HCT116 (cell line): ENCODE measurements around the gene CFAP107. TPM values are rescaled to one million over a fixed set of nuclear protein-coding genes. Genes with fewer than 3 reads are reported as not detected.
"Not testable (repeated sequence)": the region's sequence is repeated elsewhere in the genome, so short reads cannot be mapped to it uniquely, and the experiment has no call there.

Source experiments
- ATAC-seq: fragments of 200-7000 bp; cut with Tn5 transposase; 2 replicates; pipeline ENCODE4 v1.9.1; 2020; ENCODE audit warnings: mild to moderate bottlenecking, moderate library complexity
- BruUV-seq: library from RNA; stranded (reverse); fragments of 400-500 nt; replicated peaks from 2 replicates; lab custom pipeline; 2021; lab: Mats Ljungman, UMichigan
- CTCF ChIA-PET: fragments of 300-600 bp; sonication (Branson Sonifier 250); formaldehyde crosslinking; loops from one replicate; lab custom pipeline; 2021; ENCODE audit warnings: antibody characterized with exemption; lab: Charles Lee
- POLR2A ChIA-PET: fragments of 300-600, 350-600 bp; sonication (Branson Sonifier 250); formaldehyde crosslinking; loops from one replicate; lab custom pipeline; 2021; ENCODE audit warnings: antibody characterized with exemption; lab: Charles Lee
- RAD21 ChIA-PET, 2 experiments: fragments of 300-600 bp; sonication (Branson Sonifier 250); formaldehyde crosslinking; loops; one replicate each; lab custom pipeline; 2023; ENCODE audit warnings: low total read pairs in 2 of 2; ENCODE audit not compliant: uncharacterized antibody in 2 of 2, unreplicated experiment in 2 of 2, low non-redundant PET in 1 of 2; lab: Charles Lee
- DNase-seq: peaks from one replicate; pipeline ENCODE4 v3.0.0-alpha.2; 2010; ENCODE audit warnings: low read depth, low spot score
- H2AFZ ChIP-seq: fragments of 200-600 bp; shearing (Covaris generic), sonication (generic); 2 replicates; pipeline ENCODE4 v1.6.1; 2017; ENCODE audit warnings: low read depth, mixed run types, mixed read lengths, antibody characterized with exemption, low read length; ENCODE audit not compliant: poor library complexity, severe bottlenecking
- H3K27ac ChIP-seq: 2 replicates; pipeline ENCODE4 v1.5.1; 2012; ENCODE audit warnings: low read depth, low read length
- H3K27me3 ChIP-seq: fragments of 200-600 bp; sonication (generic); 2 replicates; pipeline ENCODE4 v1.6.1; 2016; ENCODE audit warnings: mixed run types, low read length, mixed read lengths; ENCODE audit not compliant: insufficient read depth
- H3K36me3 ChIP-seq, 2 experiments: fragments of 200-500 bp in 1 of 2; fragments of 200-600 bp in 1 of 2; sonication (Bioruptor generic) in 1 of 2; sonication (generic) in 1 of 2; 2 replicates each; pipeline versions ENCODE4 v1.5.1 to v1.6.1; 2014 to 2016; ENCODE audit warnings: low read length in 2 of 2, inconsistent platforms in 1 of 2, mixed read lengths in 1 of 2, mixed run types in 1 of 2; ENCODE audit not compliant: insufficient read depth in 2 of 2, control insufficient read depth in 1 of 2
- H3K4me1 ChIP-seq, 2 experiments: fragments of 200-600 bp in 1 of 2; sonication (generic) in 1 of 2; 2 replicates each; pipeline versions ENCODE4 v1.5.1 to v1.6.1; 2012 to 2017; ENCODE audit warnings: low read length in 2 of 2, inconsistent platforms in 1 of 2, mild to moderate bottlenecking in 1 of 2, mixed read lengths in 1 of 2, mixed run types in 1 of 2, moderate library complexity in 1 of 2; ENCODE audit not compliant: insufficient read depth in 2 of 2, control insufficient read depth in 1 of 2
- H3K4me2 ChIP-seq: fragments of 200-600 bp; sonication (generic); 2 replicates; pipeline ENCODE4 v1.6.1; 2017; ENCODE audit warnings: mixed run types, low read length, mixed read lengths
- H3K4me3 ChIP-seq, 2 experiments: fragments of 200-600 bp in 1 of 2; sonication (generic) in 1 of 2; replicated peaks in 1 of 2; 2 replicates each; pipeline ENCODE4 v1.5.1; 2011 to 2016; ENCODE audit warnings: low read length in 2 of 2, control low read depth in 1 of 2, low read depth in 1 of 2, mild to moderate bottlenecking in 1 of 2, mixed read lengths in 1 of 2, mixed run types in 1 of 2
- H3K79me2 ChIP-seq: fragments of 200-600 bp; sonication (generic); 2 replicates; pipeline ENCODE4 v1.6.1; 2017; ENCODE audit warnings: mild to moderate bottlenecking, mixed run types, low read length, moderate library complexity, mixed read lengths; ENCODE audit not compliant: insufficient read depth
- H3K9ac ChIP-seq: fragments of 200-600 bp; sonication (generic); 2 replicates; pipeline ENCODE4 v1.6.1; 2016; ENCODE audit warnings: low read length, mixed read lengths
- H3K9me2 ChIP-seq: fragments of 200-600 bp; sonication (generic), shearing (Covaris generic); 2 replicates; pipeline ENCODE4 v1.6.1; 2017; ENCODE audit warnings: mixed run types, mild to moderate bottlenecking, moderate library complexity; ENCODE audit not compliant: insufficient read depth
- H3K9me3 ChIP-seq, 2 experiments: fragments of 200-500 bp in 1 of 2; fragments of 200-600 bp in 1 of 2; sonication (Bioruptor generic) in 1 of 2; sonication (generic) in 1 of 2; 2 replicates each; pipeline ENCODE4 v1.6.1; 2014 to 2017; ENCODE audit warnings: low read length in 2 of 2, mixed read lengths in 2 of 2, inconsistent platforms in 1 of 2, low read depth in 1 of 2, mild to moderate bottlenecking in 1 of 2, mixed run types in 1 of 2, moderate library complexity in 1 of 2; ENCODE audit not compliant: control insufficient read depth in 1 of 2, insufficient read depth in 1 of 2
- H4K20me1 ChIP-seq: fragments of 200-600 bp; sonication (generic), shearing (Covaris generic); 2 replicates; pipeline ENCODE4 v1.6.1; 2017; ENCODE audit warnings: mixed run types, mild to moderate bottlenecking, moderate library complexity; ENCODE audit not compliant: insufficient read depth
- CEBPB ChIP-seq: IDR thresholded peaks from 2 replicates; pipeline ENCODE4 v1.6.1; 2012; ENCODE audit warnings: low read depth
- EGR1 ChIP-seq: IDR thresholded peaks from 2 replicates; pipeline ENCODE4 v1.6.1; 2012; ENCODE audit warnings: low read depth
- JUND ChIP-seq: IDR thresholded peaks from 2 replicates; pipeline ENCODE4 v1.6.1; 2012
- POLR2AphosphoS5 ChIP-seq: IDR thresholded peaks from 2 replicates; pipeline ENCODE4 v1.6.1; 2011; ENCODE audit warnings: mild to moderate bottlenecking, low read depth, low read length, moderate library complexity
- YY1 ChIP-seq: IDR thresholded peaks from 2 replicates; pipeline ENCODE4 v1.6.1; 2011; ENCODE audit warnings: low read length, low read depth, moderate library complexity, mild to moderate bottlenecking; ENCODE audit not compliant: insufficient replicate concordance; ENCODE audit errors: extremely low read depth
- ZFX ChIP-seq: fragments of 450-650 bp; IDR thresholded peaks from 2 replicates; pipeline ENCODE4 v1.6.1; 2017
- intact Hi-C: fragments of 100-400 bp; cut with micrococcal nuclease; formaldehyde crosslinking; loops from 2 replicates; pipeline ENCODE4 v1.10.0; 2022
- total RNA-seq: library from RNA; stranded (reverse); gene quantifications from one replicate; pipeline ENCODE4 v1.2.1, GENCODE V29; 2021; ENCODE audit not compliant: unreplicated experiment

CFAP107 gene
- total RNA-seq, 1 experiment from 2014 or later = not detected

GRCh38 chr1:12728391-12728790 lies 17.6 kb upstream of the CFAP107 start:
- no peaks in the 10 kb centered on the region for H3K9me2 ChIP-seq
- ATAC-seq (no peak), DNase-seq (no peak)
- no peaks in the 10 kb centered on the region for H3K4me1 ChIP-seq
- peaks cover 2% of the 10 kb centered on the region; the same call in 1 of the 2 replicates for H3K27me3 ChIP-seq
- no peak overlapping the region for H3K9ac ChIP-seq
- H2AFZ ChIP-seq = no peak overlapping the region
- no peaks in the 10 kb centered on the region for H3K79me2 ChIP-seq
- ChIA-PET CTCF (no interaction called here), RAD21 (no interaction called here), POLR2A (no interaction called here)
- H3K4me3 ChIP-seq = no peak overlapping the region
- BruUV-seq = no TSS peak
- H3K27ac ChIP-seq = no peak overlapping the region
- H3K9me3 ChIP-seq = peaks cover 0 to 5% of the 10 kb centered on the region in 2 experiments; a peak in 2 of 4 replicates
- H4K20me1 ChIP-seq = no peaks in the 10 kb centered on the region
- H3K4me2 ChIP-seq = no peak overlapping the region
- no peak for TF ChIP-seq CEBPB
- TF ChIP-seq EGR1 = no peak
- intact Hi-C loops = no loop called here
- no peaks in the 10 kb centered on the region for H3K36me3 ChIP-seq

- RAD21 ChIA-PET = no interaction called here
- no peaks in the 10 kb centered on the region for H3K9me2 ChIP-seq
- H3K4me3 ChIP-seq = no peak overlapping the region
- TF ChIP-seq POLR2AphosphoS5 (no peak), ZFX (no peak), JUND (no peak), YY1 (no peak), CEBPB (no peak)
- ATAC-seq = no peak
- H3K27me3 ChIP-seq = peaks cover 10% of the 10 kb centered on the region; the same call in 1 of the 2 replicates
- H3K4me2 ChIP-seq = no peak overlapping the region
- H3K9me3 ChIP-seq = peaks cover 0 to 5% of the 10 kb centered on the region in 2 experiments; a peak in 2 of 4 replicates
- H3K36me3 ChIP-seq = no peaks in the 10 kb centered on the region
- H2AFZ ChIP-seq = no peak overlapping the region
- no peaks in the 10 kb centered on the region for H4K20me1 ChIP-seq
- H3K9ac ChIP-seq = no peak overlapping the region
- CTCF ChIA-PET = no interaction called here
- no peaks in the 10 kb centered on the region for H3K4me1 ChIP-seq
- no peaks in the 10 kb centered on the region for H3K79me2 ChIP-seq
- H3K27ac ChIP-seq = no peak overlapping the region
- no TSS peak for BruUV-seq
- no peak for DNase-seq
- POLR2A ChIA-PET = no interaction called here
- intact Hi-C loops = no loop called here
Measured at GRCh38 chr1:12730156-12730555, 15.8 kb upstream of the CFAP107 start.

GRCh38 chr1:12731084-12731483 lies 14.9 kb upstream of the CFAP107 start:
- H4K20me1 ChIP-seq, POLR2A ChIA-PET, H3K9me3 ChIP-seq, H3K36me3 ChIP-seq, BruUV-seq, H2AFZ ChIP-seq, H3K79me2 ChIP-seq, H3K4me2 ChIP-seq, intact Hi-C loops, ATAC-seq, H3K9ac ChIP-seq, CTCF ChIA-PET, H3K27ac ChIP-seq, H3K4me1 ChIP-seq, H3K4me3 ChIP-seq, H3K9me2 ChIP-seq, DNase-seq, RAD21 ChIA-PET: not testable (repeated sequence)
- H3K27me3 ChIP-seq = peaks cover 17% of the 10 kb centered on the region
